ENCODE measurements around the gene CREB5.

The CREB5 gene

DNA sequence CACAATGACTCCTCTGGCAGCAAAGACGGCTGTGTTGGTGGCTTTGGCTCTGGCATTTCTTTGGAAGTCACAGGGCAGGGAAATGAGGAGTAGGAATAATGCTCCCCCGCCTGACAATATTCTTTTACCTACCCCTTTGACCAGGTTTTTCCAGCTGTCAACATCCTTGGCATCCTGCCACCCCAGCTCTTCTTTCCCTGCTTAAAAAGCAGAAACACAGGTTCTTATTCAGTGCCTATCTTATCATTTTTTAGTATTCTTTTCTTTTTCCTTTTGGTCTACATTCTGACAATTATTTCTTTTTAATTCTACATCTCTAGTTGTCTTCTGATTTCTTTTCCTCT, 97.7 kb downstream of the CREB5 start:
- H3K9me3 ChIP-seq (ENCODE audit: control insufficient read depth, low read length): no peaks in the 10 kb centered on the region
- H3K9ac ChIP-seq (ENCODE audit: low read length): no peak overlapping the region
- no peaks in the 10 kb centered on the region for H3K4me1 ChIP-seq (ENCODE audit: control insufficient read depth, insufficient read depth, low read length)
- no peak overlapping the region for H3K4me3 ChIP-seq (ENCODE audit: low read length)
- no peaks in the 10 kb centered on the region for H3K36me3 ChIP-seq (ENCODE audit: control insufficient read depth, insufficient read depth, low read length)
- no peaks in the 10 kb centered on the region for H3K27me3 ChIP-seq (ENCODE audit: control insufficient read depth, insufficient read depth, low read length)

DNA sequence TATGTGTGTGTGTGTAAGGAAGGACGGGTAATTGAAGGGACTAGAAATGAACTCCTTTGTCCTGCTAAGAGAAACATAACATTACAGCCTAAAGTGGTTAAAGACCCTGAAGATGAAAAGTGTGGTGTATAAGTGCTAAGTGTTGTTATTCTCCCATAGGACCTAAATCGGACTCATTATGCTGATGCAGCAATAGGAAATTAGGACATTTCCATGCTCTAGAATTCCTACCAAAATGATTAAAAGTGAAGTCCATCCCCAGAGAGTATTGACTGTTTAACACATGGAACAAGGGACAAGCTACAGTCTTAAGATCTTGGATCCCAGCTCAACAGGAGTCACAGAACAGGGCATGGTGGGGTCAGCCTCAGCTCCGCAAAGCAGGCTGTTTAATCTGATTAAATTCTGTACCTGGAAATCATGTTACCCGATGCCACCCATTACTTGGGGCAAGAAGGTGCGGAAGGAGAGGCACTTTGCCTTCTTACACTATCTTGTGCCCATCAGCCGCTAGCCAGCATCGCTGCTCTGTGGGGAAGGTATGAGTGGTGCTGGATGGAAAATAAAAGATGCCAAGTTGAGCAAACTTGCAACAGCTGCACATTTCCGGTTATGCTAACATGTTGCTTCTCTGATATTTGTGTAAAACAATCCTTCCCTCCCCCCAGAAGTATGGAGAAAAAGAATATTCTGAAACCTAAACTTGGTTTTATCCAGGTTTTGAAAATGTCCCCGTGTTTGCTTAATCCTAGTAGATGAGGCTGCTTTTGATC, 100.5 kb downstream of the CREB5 start:
- Histone ChIP-seq H3K4me1 (ENCODE audit: control insufficient read depth, insufficient read depth, low read length) (no peaks in the 10 kb centered on the region), H3K9me3 (ENCODE audit: control insufficient read depth, low read length) (no peaks in the 10 kb centered on the region), H3K27me3 (ENCODE audit: control insufficient read depth, insufficient read depth, low read length) (peaks cover 4% of the 10 kb centered on the region), H3K4me3 (ENCODE audit: low read length) (no peak overlapping the region), H3K36me3 (ENCODE audit: control insufficient read depth, insufficient read depth, low read length) (no peaks in the 10 kb centered on the region), H3K9ac (ENCODE audit: low read length) (no peak overlapping the region)

DNA sequence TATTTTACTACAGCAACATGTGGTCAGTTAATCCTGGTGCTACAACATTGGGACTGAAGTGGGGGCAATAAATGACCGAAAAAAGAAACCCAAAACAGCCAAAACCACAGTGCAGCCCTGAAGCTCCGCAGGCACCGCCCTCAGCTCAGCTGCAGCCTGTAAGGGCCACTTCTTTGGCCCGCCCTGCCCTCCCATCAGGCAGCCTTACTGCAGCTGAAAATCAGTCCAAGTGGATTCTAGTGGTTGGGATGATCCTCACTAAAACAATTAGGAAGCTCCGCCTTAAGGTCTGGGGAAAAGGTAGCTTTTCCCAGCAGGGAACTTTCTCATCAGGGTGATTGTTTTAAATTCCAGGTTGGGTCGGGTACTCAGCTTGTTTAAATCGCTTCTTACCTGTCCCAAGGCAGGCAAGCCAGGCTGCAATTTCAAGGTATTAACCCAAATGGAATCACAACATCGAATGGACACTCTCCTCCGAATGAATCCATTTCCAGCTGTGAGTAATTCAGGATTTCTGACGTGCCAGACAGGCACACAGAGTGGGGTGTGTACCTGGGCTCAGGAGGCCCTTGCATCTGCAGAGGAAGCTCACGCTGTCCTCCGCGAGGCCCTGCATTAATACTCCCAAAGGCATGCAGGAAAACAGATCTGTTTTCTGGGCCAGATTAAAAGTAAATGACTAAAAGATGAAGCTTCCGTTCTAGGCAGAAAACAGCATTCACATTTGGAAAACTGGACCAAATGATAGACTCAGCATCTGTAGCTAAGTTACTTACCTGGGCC, 104.3 kb downstream of the CREB5 start:
- no peaks in the 10 kb centered on the region for H3K4me1 ChIP-seq (ENCODE audit: control insufficient read depth, insufficient read depth, low read length)
- H3K9me3 ChIP-seq (ENCODE audit: control insufficient read depth, low read length): no peaks in the 10 kb centered on the region
- H3K4me3 ChIP-seq (ENCODE audit: low read length): no peak overlapping the region
- peaks cover 4% of the 10 kb centered on the region for H3K27me3 ChIP-seq (ENCODE audit: control insufficient read depth, insufficient read depth, low read length)
- no peaks in the 10 kb centered on the region for H3K36me3 ChIP-seq (ENCODE audit: control insufficient read depth, insufficient read depth, low read length)
- no peak overlapping the region for H3K9ac ChIP-seq (ENCODE audit: low read length)

DNA sequence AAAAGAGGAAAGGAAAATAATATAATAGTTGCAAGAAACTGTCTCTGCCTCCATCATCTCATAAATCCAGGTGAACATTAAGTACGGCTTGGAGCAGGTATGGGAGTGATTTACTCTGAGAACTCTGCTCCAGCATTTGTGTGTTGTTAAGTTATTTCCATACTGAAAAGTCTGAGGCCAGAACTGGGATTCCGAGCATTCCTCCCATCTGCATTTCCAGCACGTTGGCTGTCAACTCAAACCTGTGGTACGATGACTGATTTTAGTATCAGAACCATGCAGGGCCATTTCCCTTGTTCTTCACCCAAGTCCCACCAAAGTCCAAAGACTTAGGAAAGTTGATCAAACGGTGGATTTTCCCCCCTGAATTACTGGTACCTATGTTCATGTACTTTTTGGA, 104.9 kb downstream of the CREB5 start:
- no peak overlapping the region for H3K4me3 ChIP-seq (ENCODE audit: low read length)
- no peaks in the 10 kb centered on the region for H3K9me3 ChIP-seq (ENCODE audit: control insufficient read depth, low read length)
- peaks cover 4% of the 10 kb centered on the region for H3K27me3 ChIP-seq (ENCODE audit: control insufficient read depth, insufficient read depth, low read length)
- H3K36me3 ChIP-seq (ENCODE audit: control insufficient read depth, insufficient read depth, low read length): no peaks in the 10 kb centered on the region
- no peak overlapping the region for H3K9ac ChIP-seq (ENCODE audit: low read length)
- no peaks in the 10 kb centered on the region for H3K4me1 ChIP-seq (ENCODE audit: control insufficient read depth, insufficient read depth, low read length)

DNA sequence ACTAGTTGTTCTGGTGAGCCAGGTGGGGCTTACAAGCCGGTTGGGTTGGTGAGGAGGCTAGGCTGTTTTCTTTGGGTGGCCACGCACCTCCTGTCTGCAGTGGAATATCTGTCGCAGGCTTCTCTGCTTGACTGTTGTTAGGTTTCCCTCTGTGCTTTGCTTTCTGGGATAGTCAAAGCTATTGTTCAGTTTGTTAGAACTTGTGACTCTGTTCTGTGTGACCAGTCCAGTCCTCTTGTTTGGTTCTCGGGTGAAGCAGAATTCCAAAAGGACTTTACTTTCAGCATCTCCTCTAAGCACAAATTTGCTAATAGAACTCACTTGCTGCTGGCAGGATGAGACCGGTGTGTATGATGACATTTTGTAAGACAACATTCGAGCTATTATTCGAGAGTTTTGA, 105.3 kb downstream of the CREB5 start:
- Histone ChIP-seq H3K4me1 (ENCODE audit: control insufficient read depth, insufficient read depth, low read length) (no peaks in the 10 kb centered on the region), H3K9ac (ENCODE audit: low read length) (no peak overlapping the region), H3K9me3 (ENCODE audit: control insufficient read depth, low read length) (no peaks in the 10 kb centered on the region), H3K4me3 (ENCODE audit: low read length) (no peak overlapping the region), H3K36me3 (ENCODE audit: control insufficient read depth, insufficient read depth, low read length) (no peaks in the 10 kb centered on the region), H3K27me3 (ENCODE audit: control insufficient read depth, insufficient read depth, low read length) (peaks cover 4% of the 10 kb centered on the region)

DNA sequence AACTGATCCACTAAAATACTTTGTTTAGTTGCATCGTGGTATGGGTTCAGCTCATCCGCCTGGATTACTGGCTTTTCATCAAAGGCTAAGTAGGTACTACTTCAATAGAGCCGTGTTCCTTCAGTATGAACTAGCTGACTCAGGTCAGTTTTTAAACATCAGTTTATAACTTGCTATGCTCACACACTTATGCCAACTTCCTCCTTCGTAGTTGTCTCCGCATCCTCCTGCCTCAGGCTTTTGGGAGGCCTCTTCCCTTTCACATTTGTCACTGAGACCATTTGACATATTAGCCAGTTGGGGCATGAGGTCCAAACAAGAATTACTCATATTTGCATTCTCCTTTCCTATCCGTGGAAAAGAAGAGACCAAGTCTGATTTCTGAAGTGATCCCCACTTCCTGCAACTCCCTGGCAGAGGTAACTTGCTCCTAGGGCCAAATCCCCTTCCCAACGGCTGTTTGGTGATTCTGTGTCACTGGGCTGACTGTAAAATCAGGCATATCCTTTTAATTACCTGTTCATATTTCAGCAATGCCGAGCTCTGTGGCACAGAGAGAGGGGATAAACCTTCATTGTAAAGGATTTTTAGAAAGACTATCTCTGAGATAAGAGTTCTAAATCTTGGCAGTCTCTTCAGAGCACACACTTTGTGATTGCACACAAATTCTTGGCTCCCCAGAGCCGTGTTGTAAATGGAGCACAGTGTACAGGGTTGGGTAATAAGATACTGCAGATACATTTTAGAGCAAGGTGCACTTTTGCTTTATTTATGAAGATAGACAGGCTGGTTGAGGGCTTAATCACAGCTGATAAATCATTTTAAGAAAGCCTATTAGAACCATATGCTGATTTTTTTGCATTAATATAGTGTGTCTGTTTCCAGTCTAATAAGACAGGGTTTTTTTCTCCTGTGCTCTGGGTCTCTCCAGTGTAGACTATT, 108.0 kb downstream of the CREB5 start:
- no peaks in the 10 kb centered on the region for H3K36me3 ChIP-seq (ENCODE audit: control insufficient read depth, insufficient read depth, low read length)
- no peak overlapping the region for H3K4me3 ChIP-seq (ENCODE audit: low read length)
- H3K9me3 ChIP-seq (ENCODE audit: control insufficient read depth, low read length): no peaks in the 10 kb centered on the region
- peaks cover 4% of the 10 kb centered on the region for H3K27me3 ChIP-seq (ENCODE audit: control insufficient read depth, insufficient read depth, low read length)
- no peak overlapping the region for H3K9ac ChIP-seq (ENCODE audit: low read length)
- H3K4me1 ChIP-seq (ENCODE audit: control insufficient read depth, insufficient read depth, low read length): no peaks in the 10 kb centered on the region

DNA sequence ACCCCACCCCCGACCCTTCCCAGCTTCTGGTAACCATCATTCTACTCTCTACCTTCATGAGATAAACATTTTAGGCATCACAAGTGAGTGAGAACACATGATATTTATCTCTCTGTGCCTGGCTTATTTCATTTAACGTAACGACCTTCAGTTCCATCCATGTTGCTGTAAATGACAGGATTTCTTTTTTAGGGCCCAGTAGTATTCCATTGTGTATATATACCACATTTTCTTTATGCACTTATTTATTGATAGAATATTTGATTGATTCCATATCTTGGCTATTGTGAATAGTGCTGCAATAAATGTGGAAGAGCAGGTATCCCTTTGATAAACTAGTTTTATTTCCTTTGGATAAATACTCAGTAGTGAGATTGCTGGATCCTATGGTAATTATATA, 112.7 kb downstream of the CREB5 start:
- Histone ChIP-seq H3K36me3 (ENCODE audit: control insufficient read depth, insufficient read depth, low read length) (no peaks in the 10 kb centered on the region), H3K27me3 (ENCODE audit: control insufficient read depth, insufficient read depth, low read length) (peaks cover 5% of the 10 kb centered on the region), H3K9ac (ENCODE audit: low read length) (no peak overlapping the region), H3K9me3 (ENCODE audit: control insufficient read depth, low read length) (no peaks in the 10 kb centered on the region), H3K4me3 (ENCODE audit: low read length) (no peak overlapping the region), H3K4me1 (ENCODE audit: control insufficient read depth, insufficient read depth, low read length) (peaks cover 10% of the 10 kb centered on the region)

DNA sequence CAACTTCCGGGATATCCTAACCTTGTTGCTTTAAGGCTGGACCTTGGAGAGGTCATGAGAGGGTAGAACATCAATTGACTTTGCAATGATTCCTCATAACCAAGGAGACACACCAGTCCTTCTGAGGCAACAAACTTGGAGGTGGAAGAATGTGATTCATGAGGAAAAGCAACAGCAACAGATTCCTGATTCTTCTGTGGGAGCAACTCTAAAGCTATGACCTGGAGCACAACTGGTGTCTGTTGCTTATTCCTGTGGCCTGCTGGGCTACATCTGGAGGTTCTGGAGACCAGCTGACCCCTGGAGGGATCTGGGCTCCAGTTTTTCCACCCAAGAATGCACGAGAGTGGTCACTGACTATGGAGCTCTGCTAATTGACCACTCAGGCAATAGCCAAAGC, 116.6 kb downstream of the CREB5 start:
- Histone ChIP-seq H3K9ac (ENCODE audit: low read length) (no peak overlapping the region), H3K4me1 (ENCODE audit: control insufficient read depth, insufficient read depth, low read length) (peaks cover 12% of the 10 kb centered on the region), H3K9me3 (ENCODE audit: control insufficient read depth, low read length) (no peaks in the 10 kb centered on the region)

DNA sequence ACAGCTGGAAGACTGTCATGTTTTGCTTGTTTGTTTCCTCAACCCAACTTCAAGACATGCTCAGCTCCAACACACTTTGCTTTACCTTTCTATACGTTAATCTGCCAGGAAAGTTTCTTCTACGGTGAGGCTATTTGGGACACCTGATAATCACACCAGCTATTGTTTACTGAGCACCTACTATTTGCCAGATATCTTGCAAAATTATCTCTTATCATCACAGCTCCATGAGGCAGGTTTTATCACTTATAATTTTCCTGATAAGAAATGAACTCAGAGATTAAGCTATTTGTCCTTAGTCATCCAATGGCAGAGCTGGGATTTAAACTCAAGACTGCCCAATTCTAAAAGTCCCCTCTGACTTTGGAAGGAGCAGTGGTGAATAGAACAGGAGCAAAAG, 117.4 kb downstream of the CREB5 start:
- Histone ChIP-seq H3K27me3 (ENCODE audit: control insufficient read depth, insufficient read depth, low read length) (peaks cover 5% of the 10 kb centered on the region), H3K4me1 (ENCODE audit: control insufficient read depth, insufficient read depth, low read length) (peaks cover 12% of the 10 kb centered on the region), H3K4me3 (ENCODE audit: low read length) (no peak overlapping the region), H3K9me3 (ENCODE audit: control insufficient read depth, low read length) (no peaks in the 10 kb centered on the region), H3K36me3 (ENCODE audit: control insufficient read depth, insufficient read depth, low read length) (no peaks in the 10 kb centered on the region), H3K9ac (ENCODE audit: low read length) (no peak overlapping the region)

More for the DNA sequence above, 116.6 kb downstream of the CREB5 start:
- Histone ChIP-seq H3K27me3 (ENCODE audit: control insufficient read depth, insufficient read depth, low read length) (peaks cover 5% of the 10 kb centered on the region), H3K4me3 (ENCODE audit: low read length) (no peak overlapping the region), H3K36me3 (ENCODE audit: control insufficient read depth, insufficient read depth, low read length) (no peaks in the 10 kb centered on the region)

DNA sequence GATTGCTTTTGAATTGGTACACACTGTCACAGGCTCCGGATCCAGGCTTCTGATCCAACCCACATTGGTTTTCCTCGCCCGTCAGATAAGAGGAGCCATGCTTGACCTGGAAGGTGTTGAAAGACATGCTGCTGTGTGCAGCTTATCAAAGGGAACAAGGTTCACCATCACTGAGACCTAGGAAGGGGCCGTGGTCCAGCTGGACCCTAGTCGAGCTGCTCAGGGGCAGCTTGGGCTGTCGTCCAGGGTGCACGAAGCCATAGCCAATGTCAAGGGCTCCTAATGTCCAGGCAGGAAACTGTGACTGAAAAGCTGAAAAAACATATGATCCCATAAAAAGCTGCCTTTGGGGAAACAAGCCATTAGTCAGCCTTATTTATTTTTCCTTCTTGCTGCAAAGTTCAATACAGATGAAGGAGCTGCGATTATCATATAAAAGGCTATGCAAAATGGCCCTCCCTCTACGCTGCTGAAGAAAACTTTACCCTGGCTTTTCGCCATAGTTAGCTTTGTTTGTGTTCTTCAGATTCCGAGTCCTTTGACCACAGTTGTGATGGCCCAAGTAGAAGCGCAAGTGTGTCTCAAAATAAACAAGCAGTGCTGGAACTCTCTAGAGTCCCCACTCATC, 118.0 kb downstream of the CREB5 start:
- Histone ChIP-seq H3K27me3 (ENCODE audit: control insufficient read depth, insufficient read depth, low read length) (peaks cover 5% of the 10 kb centered on the region), H3K9ac (ENCODE audit: low read length) (no peak overlapping the region), H3K4me1 (ENCODE audit: control insufficient read depth, insufficient read depth, low read length) (peaks cover 12% of the 10 kb centered on the region), H3K9me3 (ENCODE audit: control insufficient read depth, low read length) (no peaks in the 10 kb centered on the region), H3K36me3 (ENCODE audit: control insufficient read depth, insufficient read depth, low read length) (no peaks in the 10 kb centered on the region), H3K4me3 (ENCODE audit: low read length) (no peak overlapping the region)

DNA sequence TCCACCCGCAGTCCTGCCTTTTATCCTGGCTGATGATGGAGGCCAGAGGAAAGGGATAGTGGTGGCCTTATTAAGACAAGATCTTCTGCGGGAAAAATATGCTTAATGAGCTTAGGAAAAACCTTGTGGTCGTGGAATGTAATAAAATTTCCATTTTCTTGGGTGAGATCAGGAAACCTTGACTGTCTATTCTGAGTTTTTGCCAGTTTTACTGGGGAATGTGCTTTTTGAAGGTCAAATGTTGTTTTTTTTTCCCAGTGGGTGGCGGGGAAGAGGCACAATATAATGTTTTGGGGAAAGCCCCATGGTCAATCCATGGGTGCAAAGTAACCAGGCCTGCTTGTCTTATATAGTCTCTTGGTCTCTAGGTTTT, 118.5 kb downstream of the CREB5 start:
- Histone ChIP-seq H3K9me3 (ENCODE audit: control insufficient read depth, low read length) (no peaks in the 10 kb centered on the region), H3K4me1 (ENCODE audit: control insufficient read depth, insufficient read depth, low read length) (peaks cover 12% of the 10 kb centered on the region), H3K9ac (ENCODE audit: low read length) (no peak overlapping the region), H3K27me3 (ENCODE audit: control insufficient read depth, insufficient read depth, low read length) (peaks cover 5% of the 10 kb centered on the region), H3K36me3 (ENCODE audit: control insufficient read depth, insufficient read depth, low read length) (no peaks in the 10 kb centered on the region), H3K4me3 (ENCODE audit: low read length) (no peak overlapping the region)

Data from mucosa of stomach (tissue), 1 donor.